ENCODE measurements around the gene ZHX3.

Gene ZHX3

GRCh38 chr20:41339957-41340326, 22.4 kb upstream of the ZHX3 start:
- peak overlapping the region; percentile 63 for H3K27ac ChIP-seq
- TF ChIP-seq CTCF (IDR thresholded peaks at IDR 0.05) (peak; percentile 93), ZFX (IDR thresholded peaks at IDR 0.05; ENCODE audit: borderline replicate concordance) (no peak)

DNA sequence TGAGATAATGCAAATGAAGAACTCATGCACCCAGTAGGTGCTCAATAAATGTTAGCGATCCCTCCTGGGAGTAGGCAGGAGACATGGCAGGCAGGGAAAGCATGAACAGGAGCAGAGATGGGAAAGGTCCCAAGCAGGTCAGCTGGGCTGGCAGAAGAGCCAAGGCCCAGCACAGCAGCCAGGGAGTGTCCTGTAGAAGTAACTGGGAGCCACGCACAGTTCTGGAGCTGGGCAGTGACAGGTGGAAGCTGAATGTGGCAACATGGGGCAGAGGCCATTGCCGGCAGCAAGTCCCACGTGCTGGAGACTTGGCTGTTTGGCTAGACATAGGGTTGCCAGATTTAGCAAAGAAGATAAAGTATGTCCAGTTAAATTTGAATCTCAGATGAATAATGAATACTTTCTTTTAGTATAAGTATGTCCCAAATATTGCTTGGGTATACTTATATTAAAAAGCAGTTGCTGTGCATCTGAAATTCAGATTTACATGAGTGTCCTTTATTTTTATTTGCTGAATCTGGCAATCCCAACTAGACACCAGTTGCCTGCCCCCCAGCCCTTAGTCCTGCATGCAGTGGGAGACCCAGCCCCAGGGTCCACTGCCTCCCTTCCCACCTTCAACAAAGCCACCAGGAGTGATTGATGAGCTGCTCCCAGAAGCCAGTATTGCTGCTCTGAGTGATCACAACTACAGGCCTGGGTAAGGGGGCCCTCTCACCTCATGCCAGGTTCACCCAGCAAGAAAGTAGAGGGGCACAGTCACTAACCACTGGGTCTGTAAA, 19.4 kb upstream of the ZHX3 start:
- TF ChIP-seq ZFX (IDR thresholded peaks at IDR 0.05; ENCODE audit: borderline replicate concordance) (no peak), CTCF (IDR thresholded peaks at IDR 0.05) (no peak)
- H3K27ac ChIP-seq = no peak overlapping the region

DNA sequence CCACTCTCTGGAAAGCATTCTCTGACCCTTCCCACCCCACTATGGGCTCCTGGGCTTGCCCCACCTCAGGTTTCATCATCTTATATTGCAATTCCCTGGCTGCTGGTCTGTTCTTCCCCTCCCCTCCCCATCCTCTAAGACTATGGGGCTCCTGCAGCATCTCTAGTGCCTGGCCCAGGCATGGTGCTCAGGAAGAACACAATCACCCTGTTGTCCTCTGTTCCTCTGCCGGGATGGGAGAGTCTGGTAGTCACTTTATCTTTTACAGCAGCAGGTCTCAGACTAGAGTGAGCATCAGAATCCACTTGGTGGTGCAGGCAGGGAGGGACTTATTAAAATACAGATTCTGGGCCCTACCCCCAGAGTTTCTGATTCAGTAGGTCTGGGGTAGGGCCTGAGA, 18.1 kb upstream of the ZHX3 start:
- no peak overlapping the region for H3K27ac ChIP-seq
- TF ChIP-seq ZFX (IDR thresholded peaks at IDR 0.05; ENCODE audit: borderline replicate concordance) = no peak
- no peak for TF ChIP-seq CTCF (IDR thresholded peaks at IDR 0.05)

- TF ChIP-seq CTCF (IDR thresholded peaks at IDR 0.05) (no peak), ZFX (IDR thresholded peaks at IDR 0.05; ENCODE audit: borderline replicate concordance) (no peak)
- H3K27ac ChIP-seq = no peak overlapping the region
Measured at GRCh38 chr20:41334443-41335421, 17.2 kb upstream of the ZHX3 start.

- no peak overlapping the region for H3K27ac ChIP-seq
Measured at GRCh38 chr20:41334036-41334435, 16.5 kb upstream of the ZHX3 start.

GRCh38 chr20:41331731-41332130, 14.2 kb upstream of the ZHX3 start:
- TF ChIP-seq ZFX (IDR thresholded peaks at IDR 0.05; ENCODE audit: borderline replicate concordance) = no peak
- TF ChIP-seq CTCF (IDR thresholded peaks at IDR 0.05) = no peak
- H3K27ac ChIP-seq = no peak overlapping the region

More at GRCh38 chr20:41334036-41334435, 16.5 kb upstream of the ZHX3 start:
- TF ChIP-seq CTCF (IDR thresholded peaks at IDR 0.05) (no peak), ZFX (IDR thresholded peaks at IDR 0.05; ENCODE audit: borderline replicate concordance) (no peak)

Data from 22Rv1 (cell line).